Smooth muscle cell (in vitro differentiated cells): Measurements from ENCODE around the gene MAPKAPK3. TPM values are rescaled to one million over a fixed set of nuclear protein-coding genes. Genes with fewer than 3 reads are reported as not detected.

Experiments
- DNase-seq: peaks from one replicate; lab custom pipeline; 2025; ENCODE audit not compliant: unreplicated experiment; lab: John Stamatoyannopoulos, UW
- H2AFZ ChIP-seq: fragments of 200-600 bp; sonication (generic); 2 replicates; pipeline ENCODE4 v1.6.0; 2016; ENCODE audit warnings: antibody characterized with exemption, low read depth, mild to moderate bottlenecking
- H3F3A ChIP-seq: fragments of 200-600 bp; sonication (generic); 2 replicates; pipeline ENCODE4 v1.6.0; 2017; ENCODE audit warnings: antibody characterized with exemption, low read depth
- H3K27ac ChIP-seq: fragments of 200-600 bp; sonication (generic); 2 replicates; pipeline ENCODE4 v1.5.1; 2016; ENCODE audit warnings: low read depth, mild to moderate bottlenecking
- H3K27me3 ChIP-seq: fragments of 200-600 bp; sonication (generic); 2 replicates; pipeline ENCODE4 v1.6.1; 2016; ENCODE audit warnings: low read depth, mild to moderate bottlenecking
- H3K36me3 ChIP-seq: fragments of 200-600 bp; sonication (generic); 2 replicates; pipeline ENCODE4 v1.5.1; 2016; ENCODE audit warnings: low read depth
- H3K4me1 ChIP-seq: fragments of 200-600 bp; sonication (generic); 2 replicates; pipeline ENCODE4 v1.5.1; 2016; ENCODE audit warnings: low read depth
- H3K4me2 ChIP-seq: fragments of 200-600 bp; sonication (generic); 2 replicates; pipeline ENCODE4 v1.6.0; 2016; ENCODE audit warnings: mild to moderate bottlenecking
- H3K4me3 ChIP-seq: fragments of 200-600 bp; sonication (generic); 2 replicates; pipeline ENCODE4 v1.5.1; 2016; ENCODE audit warnings: mild to moderate bottlenecking
- H3K79me2 ChIP-seq: fragments of 200-600 bp; sonication (generic); 2 replicates; pipeline ENCODE4 v1.6.0; 2016; ENCODE audit warnings: low read depth, mild to moderate bottlenecking
- H3K9ac ChIP-seq: fragments of 200-600 bp; sonication (generic); 2 replicates; pipeline ENCODE4 v1.6.0; 2016; ENCODE audit warnings: low read depth
- H3K9me3 ChIP-seq: fragments of 200-600 bp; sonication (generic); replicated peaks from 2 replicates; pipeline ENCODE4 v1.5.1; 2016; ENCODE audit warnings: low read depth
- H4K20me1 ChIP-seq: fragments of 200-600 bp; sonication (generic); 2 replicates; pipeline ENCODE4 v1.6.0; 2016; ENCODE audit warnings: low read depth
- WGBS: methylation state at CpG from one replicate; pipeline ENCODE4 v1.1.7; 2016; ENCODE audit warnings: low lambda C conversion rate; 5-methylcytosine and 5-hydroxymethylcytosine counted together
- polyA plus RNA-seq: library from polyadenylated mRNA; unstranded; fragments of >200 nt; fragmentation: Nextera tagmentation; extraction: Ambion mirVana; gene quantifications from 2 replicates; pipeline ENCODE4 v1.2.1, GENCODE V29; 2016
- total RNA-seq: library from RNA; depleted of rRNA; stranded (reverse); fragments of >200 nt; gene quantifications from 2 replicates; pipeline ENCODE4 v1.2.3, GENCODE V29; 2014
- TF ChIP-seq, protein P1 (sequence below): fragments of 200-600 bp; sonication (generic); IDR thresholded peaks from 2 replicates; pipeline ENCODE4 v1.5.1; 2017; ENCODE audit warnings: borderline replicate concordance, mild to moderate bottlenecking, antibody characterized with exemption; ENCODE audit not compliant: insufficient read depth, poor library complexity, severe bottlenecking

MAPKAPK3 gene
- total and polyA plus RNA-seq, 2 experiments from 2014 or later, result 17.1 to 18.7 TPM

DNA sequence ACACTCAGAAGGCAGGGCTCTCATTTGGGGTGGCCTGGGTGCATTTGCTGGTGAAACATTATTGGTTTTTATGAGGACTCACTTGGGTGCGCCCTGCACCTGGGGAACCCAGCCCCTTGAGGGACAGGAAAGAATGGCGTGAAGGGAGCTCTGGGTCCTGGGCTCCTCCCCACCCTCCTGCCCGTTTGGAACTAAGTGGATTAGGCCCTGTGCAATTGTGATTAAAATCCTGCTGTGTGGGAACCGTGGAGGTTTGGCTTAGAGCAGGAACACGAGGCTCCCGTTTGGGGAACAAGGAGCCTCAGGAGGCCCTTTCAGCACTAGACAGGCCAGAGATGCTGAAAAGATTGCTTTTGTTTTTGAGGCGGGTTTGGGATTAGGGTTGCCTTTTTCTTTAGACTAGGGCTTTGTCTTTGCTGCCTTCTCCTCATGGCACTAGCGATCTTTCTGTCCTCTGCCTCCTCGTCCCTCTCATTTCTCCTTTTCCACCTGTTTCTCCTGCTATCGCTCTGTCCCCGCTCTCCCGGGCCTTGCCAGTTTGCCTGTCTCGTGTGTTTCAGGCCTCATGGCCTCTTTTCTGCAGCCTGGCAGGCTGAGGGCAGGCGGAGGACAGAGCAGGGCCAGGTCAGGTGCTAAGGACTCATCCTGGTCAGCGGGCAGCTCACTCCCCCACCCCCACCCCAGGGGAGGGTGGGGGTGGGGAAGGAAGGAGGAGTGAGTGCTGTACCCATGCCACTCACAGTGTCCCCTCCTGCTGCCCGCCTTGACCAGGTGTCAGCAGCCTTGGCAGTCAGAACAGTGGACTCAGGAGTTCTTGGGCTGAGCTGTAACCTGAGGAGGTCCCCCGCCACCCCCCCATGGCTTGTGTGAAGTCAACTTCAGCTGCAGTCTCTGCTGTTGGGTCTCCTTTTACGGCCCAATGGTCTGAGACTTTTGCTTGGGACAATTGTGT, 8.6 kb downstream of the MAPKAPK3 start:
- H3K27me3 ChIP-seq, result no peaks in the 10 kb centered on the region
- DNase-seq, result no peak
- peaks cover 37% of the 10 kb centered on the region for H3K4me1 ChIP-seq
- peak overlapping the region; percentile 24 for H3K27ac ChIP-seq
- no peak overlapping the region for H2AFZ ChIP-seq
- H4K20me1 ChIP-seq, result peaks cover 14% of the 10 kb centered on the region
- TF ChIP-seq, protein P1, sequence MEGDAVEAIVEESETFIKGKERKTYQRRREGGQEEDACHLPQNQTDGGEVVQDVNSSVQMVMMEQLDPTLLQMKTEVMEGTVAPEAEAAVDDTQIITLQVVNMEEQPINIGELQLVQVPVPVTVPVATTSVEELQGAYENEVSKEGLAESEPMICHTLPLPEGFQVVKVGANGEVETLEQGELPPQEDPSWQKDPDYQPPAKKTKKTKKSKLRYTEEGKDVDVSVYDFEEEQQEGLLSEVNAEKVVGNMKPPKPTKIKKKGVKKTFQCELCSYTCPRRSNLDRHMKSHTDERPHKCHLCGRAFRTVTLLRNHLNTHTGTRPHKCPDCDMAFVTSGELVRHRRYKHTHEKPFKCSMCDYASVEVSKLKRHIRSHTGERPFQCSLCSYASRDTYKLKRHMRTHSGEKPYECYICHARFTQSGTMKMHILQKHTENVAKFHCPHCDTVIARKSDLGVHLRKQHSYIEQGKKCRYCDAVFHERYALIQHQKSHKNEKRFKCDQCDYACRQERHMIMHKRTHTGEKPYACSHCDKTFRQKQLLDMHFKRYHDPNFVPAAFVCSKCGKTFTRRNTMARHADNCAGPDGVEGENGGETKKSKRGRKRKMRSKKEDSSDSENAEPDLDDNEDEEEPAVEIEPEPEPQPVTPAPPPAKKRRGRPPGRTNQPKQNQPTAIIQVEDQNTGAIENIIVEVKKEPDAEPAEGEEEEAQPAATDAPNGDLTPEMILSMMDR, result no peak
- no peaks in the 10 kb centered on the region for H3K79me2 ChIP-seq
- no peak overlapping the region for H3K4me3 ChIP-seq
- no peaks in the 10 kb centered on the region for H3K9me3 ChIP-seq
- H3F3A ChIP-seq, result no peaks in the 10 kb centered on the region
- no peak overlapping the region for H3K9ac ChIP-seq
- H3K36me3 ChIP-seq, result no peaks in the 10 kb centered on the region
- 76% methylated on average over 18 of the region's 18 CpGs for WGBS
- no peak overlapping the region for H3K4me2 ChIP-seq

DNA sequence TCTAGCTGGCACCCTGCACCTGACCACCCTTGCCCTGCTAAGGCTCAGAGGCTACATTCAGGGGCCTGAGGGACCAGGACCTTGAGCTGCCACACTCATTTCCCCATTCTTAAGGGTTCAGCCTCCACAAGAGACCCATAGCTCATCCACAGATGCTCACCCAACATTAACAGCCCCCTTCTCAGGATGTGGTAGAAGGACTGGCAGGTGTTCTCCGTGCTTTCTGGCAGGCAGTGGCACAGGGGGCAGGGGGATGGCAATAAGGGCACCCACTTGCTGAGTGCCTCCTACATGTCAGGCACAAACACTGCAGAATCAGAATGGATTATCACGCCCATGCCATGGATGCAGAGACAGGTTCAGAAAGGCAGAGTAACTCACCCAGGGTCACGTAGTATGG, 9.4 kb downstream of the MAPKAPK3 start:
- H3K79me2 ChIP-seq, result no peaks in the 10 kb centered on the region
- no peaks in the 10 kb centered on the region for H3K27me3 ChIP-seq

DNA sequence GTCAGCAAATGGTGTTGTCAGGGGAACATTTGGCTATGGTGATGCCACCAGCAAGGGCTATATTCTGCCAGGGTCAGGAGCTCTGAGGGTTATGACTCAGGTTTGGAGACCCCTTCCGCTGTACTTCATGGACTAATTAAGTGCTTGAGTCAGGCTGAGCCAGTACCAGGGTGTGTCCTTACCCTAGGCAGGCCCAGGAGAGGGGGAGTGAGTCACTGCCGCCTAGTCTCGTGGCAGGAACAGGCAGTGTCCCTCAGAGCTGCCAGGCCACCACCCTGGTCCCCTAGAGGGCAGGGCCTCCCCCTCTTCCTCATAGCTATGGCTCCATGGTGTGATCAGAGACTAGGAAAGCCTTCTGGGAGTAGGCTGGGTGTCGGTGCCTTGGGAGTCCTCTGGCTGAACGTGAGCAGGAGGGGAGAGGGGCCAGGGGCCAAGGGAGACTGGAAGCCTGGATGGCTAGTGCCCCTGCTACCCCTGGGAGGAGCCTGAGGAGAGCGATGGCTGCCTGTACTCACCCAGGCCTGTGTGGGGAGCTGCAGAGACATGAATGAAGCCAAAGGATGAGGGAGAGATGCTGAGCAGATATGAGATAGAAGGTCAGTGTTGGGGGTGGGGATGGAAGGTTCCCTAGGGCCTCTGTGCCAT, 10.6 kb downstream of the MAPKAPK3 start:
- Histone ChIP-seq H2AFZ (no peak overlapping the region), H3K4me1 (peaks cover 37% of the 10 kb centered on the region), H3F3A (no peaks in the 10 kb centered on the region), H3K27ac (peak overlapping the region; percentile 12), H3K36me3 (no peaks in the 10 kb centered on the region), H3K4me3 (no peak overlapping the region), H3K79me2 (no peaks in the 10 kb centered on the region), H3K9me3 (no peaks in the 10 kb centered on the region), H3K9ac (no peak overlapping the region), H3K27me3 (no peaks in the 10 kb centered on the region), H4K20me1 (peaks cover 14% of the 10 kb centered on the region), H3K4me2 (no peak overlapping the region)
- 41% methylated on average over 6 of the region's 6 CpGs for WGBS
- no peak for DNase-seq
- TF ChIP-seq, protein P1, result peak; percentile 11

More for the DNA sequence above, 9.4 kb downstream of the MAPKAPK3 start:
- Histone ChIP-seq H3K9me3 (no peaks in the 10 kb centered on the region), H3K4me2 (no peak overlapping the region), H3K36me3 (no peaks in the 10 kb centered on the region), H4K20me1 (peaks cover 14% of the 10 kb centered on the region), H3K4me3 (no peak overlapping the region), H3K9ac (no peak overlapping the region), H3F3A (no peaks in the 10 kb centered on the region), H3K4me1 (peaks cover 37% of the 10 kb centered on the region), H2AFZ (no peak overlapping the region), H3K27ac (no peak overlapping the region)
- TF ChIP-seq, protein P1, result no peak
- no peak for DNase-seq
- 99% methylated on average over 3 of the region's 3 CpGs for WGBS
